Prostate gland (tissue), 2 donors: ENCODE results near the gene CSAD. TPM values are rescaled to one million over a fixed set of nuclear protein-coding genes. Genes with fewer than 3 reads are reported as not detected.
A peak's percentile ranks its signal among the peaks of the same experiment; 100 is the strongest.

ENCODE experiments used
- DNase-seq: peaks from one replicate; pipeline ENCODE4 v3.0.0-alpha.2; 2019; ENCODE audit warnings: low spot score
- H3K27ac ChIP-seq, 2 donors: fragments of 200-600 bp; sonication (generic); 2 replicates each; pipeline ENCODE4 v1.5.1; 2017 to 2019
- H3K27me3 ChIP-seq: fragments of 200-600 bp; sonication (generic); replicated peaks from 2 replicates; pipeline ENCODE4 v1.5.1; 2019; ENCODE audit not compliant: insufficient read depth
- H3K36me3 ChIP-seq, 2 donors: fragments of 200-600 bp; sonication (generic); 1 replicate in 1 of 2; 2 replicates in 1 of 2; pipeline versions ENCODE4 v1.5.1 to v1.8.1; 2017 to 2019
- H3K4me1 ChIP-seq: fragments of 200-600 bp; sonication (generic); replicated peaks from 2 replicates; pipeline ENCODE4 v1.5.1; 2019
- H3K4me3 ChIP-seq, 2 donors: fragments of 200-600 bp; sonication (generic); 2 replicates each; pipeline ENCODE4 v1.5.1; 2017 to 2019
- H3K9me3 ChIP-seq: fragments of 200-600 bp; sonication (generic); 2 replicates; pipeline ENCODE4 v1.5.1; 2017
- POLR2A ChIP-seq: fragments of 450-650 bp; IDR thresholded peaks from one replicate; pipeline ENCODE4 v1.6.1; 2016; ENCODE audit warnings: antibody characterized with exemption, mild to moderate bottlenecking
- POLR2AphosphoS5 ChIP-seq: sonication (generic); formaldehyde crosslinking; IDR thresholded peaks from one replicate; pipeline ENCODE4 v1.6.1; 2017; ENCODE audit warnings: antibody characterized with exemption
- WGBS: methylation state at CpG from one replicate; pipeline ENCODE4 v1.1.5; 2018; 5-methylcytosine and 5-hydroxymethylcytosine counted together
- intact Hi-C: fragments of 100-400 bp; cut with DNase I; formaldehyde crosslinking; loops from one replicate; pipeline ENCODE4 v1.14.2; 2022
- total RNA-seq, 2 donors: library from RNA; depleted of rRNA; stranded (reverse); fragments of >200 nt; gene quantifications; one replicate each; pipeline ENCODE4 v1.1.0, GENCODE V29; 2016
- TF ChIP-seq, protein P1 (sequence below), 4 experiments: fragments of 200-600 bp in 2 of 4; fragments of 450-650 bp in 2 of 4; sonication (generic) in 2 of 4; IDR thresholded peaks; 1 replicate in 3 of 4; 2 replicates in 1 of 4; pipeline ENCODE4 v1.5.1; 2016 to 2019; ENCODE audit warnings: antibody characterized with exemption in 4 of 4, mild to moderate bottlenecking in 2 of 4, moderate library complexity in 2 of 4

Gene CSAD
- total RNA-seq, 2 donors from 2014 or later: 30.8 to 92.5 TPM

DNA sequence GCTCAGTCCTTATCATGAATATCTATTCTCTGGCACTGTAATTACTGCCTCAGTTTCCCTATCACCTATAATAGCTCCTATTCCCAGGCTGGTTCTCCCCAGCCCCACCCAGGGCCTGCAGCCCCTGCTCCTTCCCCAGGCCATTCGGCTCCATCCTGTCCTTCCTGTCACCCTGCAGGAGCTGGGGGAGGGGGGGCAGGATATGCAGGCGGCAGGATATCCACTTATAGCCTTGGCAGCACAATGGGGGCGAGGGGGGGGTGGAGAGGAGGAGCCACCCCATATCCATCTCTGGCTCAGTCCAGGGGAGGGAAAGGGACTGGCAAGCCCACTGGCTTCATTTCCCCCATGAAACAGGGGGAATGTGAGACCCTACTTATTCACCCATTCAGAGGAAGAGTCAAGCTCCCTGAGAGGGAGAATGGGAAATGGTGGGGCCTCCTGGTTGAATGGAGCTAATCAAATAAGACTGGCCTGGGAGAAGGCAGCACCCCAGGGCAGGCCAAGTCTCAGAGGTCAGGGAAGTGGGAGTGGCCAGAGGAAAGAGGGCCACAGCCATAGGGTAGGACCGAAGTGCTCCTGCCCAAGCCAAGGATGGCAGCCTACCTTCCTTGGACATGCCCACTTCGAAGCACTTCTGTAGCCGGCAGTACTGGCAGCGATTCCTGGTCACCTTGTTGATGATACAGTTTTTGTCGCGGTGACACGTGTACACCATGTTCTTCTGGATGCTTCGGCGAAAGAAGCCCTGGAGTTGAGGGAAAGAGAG, 34.1 kb upstream of the CSAD start:
- Histone ChIP-seq H3K4me1 (peaks cover 17% of the 10 kb centered on the region), H3K27me3 (no peaks in the 10 kb centered on the region), H3K27ac (peak overlapping the region in 1 of 2 donors; percentile 26), H3K4me3 (no peak overlapping the region), H3K36me3 (peaks cover 6 to 14% of the 10 kb centered on the region in 2 donors), H3K9me3 (no peaks in the 10 kb centered on the region)
- WGBS: 60% methylated on average over 12 of the region's 12 CpGs
- TF ChIP-seq, protein P1, sequence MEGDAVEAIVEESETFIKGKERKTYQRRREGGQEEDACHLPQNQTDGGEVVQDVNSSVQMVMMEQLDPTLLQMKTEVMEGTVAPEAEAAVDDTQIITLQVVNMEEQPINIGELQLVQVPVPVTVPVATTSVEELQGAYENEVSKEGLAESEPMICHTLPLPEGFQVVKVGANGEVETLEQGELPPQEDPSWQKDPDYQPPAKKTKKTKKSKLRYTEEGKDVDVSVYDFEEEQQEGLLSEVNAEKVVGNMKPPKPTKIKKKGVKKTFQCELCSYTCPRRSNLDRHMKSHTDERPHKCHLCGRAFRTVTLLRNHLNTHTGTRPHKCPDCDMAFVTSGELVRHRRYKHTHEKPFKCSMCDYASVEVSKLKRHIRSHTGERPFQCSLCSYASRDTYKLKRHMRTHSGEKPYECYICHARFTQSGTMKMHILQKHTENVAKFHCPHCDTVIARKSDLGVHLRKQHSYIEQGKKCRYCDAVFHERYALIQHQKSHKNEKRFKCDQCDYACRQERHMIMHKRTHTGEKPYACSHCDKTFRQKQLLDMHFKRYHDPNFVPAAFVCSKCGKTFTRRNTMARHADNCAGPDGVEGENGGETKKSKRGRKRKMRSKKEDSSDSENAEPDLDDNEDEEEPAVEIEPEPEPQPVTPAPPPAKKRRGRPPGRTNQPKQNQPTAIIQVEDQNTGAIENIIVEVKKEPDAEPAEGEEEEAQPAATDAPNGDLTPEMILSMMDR (IDR thresholded peaks at IDR 0.05): no peak
- TF ChIP-seq POLR2A (no peak), POLR2AphosphoS5 (no peak)
- no peak for DNase-seq
- intact Hi-C loops: loop anchor here (2.0 kb wide), 1 partner anchor 72 kb away; no protein-coding TSS in a partner anchor

DNA sequence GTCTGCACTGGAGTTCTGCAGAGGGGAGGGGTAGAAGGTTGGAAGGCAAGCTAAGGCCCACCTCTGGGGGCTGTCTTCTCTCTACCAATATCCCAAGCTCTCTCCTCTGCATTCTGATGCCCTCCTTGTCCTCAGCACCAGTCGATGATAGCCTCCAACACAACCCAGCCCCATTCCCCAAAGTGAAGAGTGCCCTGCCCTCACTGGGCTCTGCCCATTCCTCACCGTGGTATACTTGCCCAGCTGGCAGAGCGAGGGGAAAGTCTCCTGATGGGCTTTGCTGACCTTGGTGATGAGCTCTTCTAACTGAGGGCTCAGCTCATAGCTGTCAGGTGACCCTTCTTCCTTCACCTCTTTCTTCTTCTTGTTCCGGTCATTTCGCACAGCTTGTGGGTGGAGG, 33.5 kb upstream of the CSAD start:
- intact Hi-C loops: loop anchor here (2.0 kb wide), 1 partner anchor 73 kb away; no protein-coding TSS in a partner anchor
- Histone ChIP-seq H3K9me3 (no peaks in the 10 kb centered on the region), H3K4me3 (no peak overlapping the region), H3K36me3 (peaks cover 6 to 14% of the 10 kb centered on the region in 2 donors), H3K27me3 (no peaks in the 10 kb centered on the region), H3K4me1 (peaks cover 17% of the 10 kb centered on the region), H3K27ac (no peak overlapping the region)
- DNase-seq: no peak
- TF ChIP-seq, protein P1 (IDR thresholded peaks at IDR 0.05): no peak
- TF ChIP-seq POLR2AphosphoS5 (no peak), POLR2A (no peak)
- WGBS: 75% methylated on average over 5 of the region's 5 CpGs

DNA sequence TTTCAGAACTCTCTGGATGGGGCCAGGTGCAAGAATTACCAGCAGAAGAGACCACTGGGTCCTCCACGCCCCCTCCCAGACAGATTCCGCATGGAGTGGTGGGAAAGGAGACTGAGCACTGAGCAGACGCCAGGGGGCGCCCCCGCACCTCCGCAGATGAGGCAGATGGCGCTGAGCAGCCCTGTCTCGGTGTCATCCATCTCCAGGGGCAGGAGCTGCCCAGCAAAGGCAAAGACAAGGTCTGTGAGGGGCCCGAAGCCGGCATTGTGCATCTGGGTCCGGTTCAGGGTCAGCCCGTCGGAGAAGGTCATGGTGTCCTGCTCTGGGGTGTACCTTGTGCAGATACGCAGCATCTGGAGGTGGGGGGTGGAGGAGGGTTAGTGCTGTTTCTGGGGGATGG, 32.6 kb upstream of the CSAD start:
- WGBS: 22% methylated on average over 8 of the region's 14 CpGs
- no peaks in the 10 kb centered on the region for H3K27me3 ChIP-seq
- no peak overlapping the region for H3K4me3 ChIP-seq
- intact Hi-C loops: loop anchor here (2.0 kb wide), 1 partner anchor 37 kb away; no protein-coding TSS in a partner anchor
- peak; percentile 78 for DNase-seq
- TF ChIP-seq, protein P1 (IDR thresholded peaks at IDR 0.05): peak; percentile 83 to 98 (median 96)
- TF ChIP-seq POLR2A (no peak), POLR2AphosphoS5 (peak; percentile 59)
- peaks cover 6 to 14% of the 10 kb centered on the region in 2 donors for H3K36me3 ChIP-seq
- H3K27ac ChIP-seq: no peak overlapping the region
- H3K4me1 ChIP-seq: peaks cover 16% of the 10 kb centered on the region
- no peaks in the 10 kb centered on the region for H3K9me3 ChIP-seq

DNA sequence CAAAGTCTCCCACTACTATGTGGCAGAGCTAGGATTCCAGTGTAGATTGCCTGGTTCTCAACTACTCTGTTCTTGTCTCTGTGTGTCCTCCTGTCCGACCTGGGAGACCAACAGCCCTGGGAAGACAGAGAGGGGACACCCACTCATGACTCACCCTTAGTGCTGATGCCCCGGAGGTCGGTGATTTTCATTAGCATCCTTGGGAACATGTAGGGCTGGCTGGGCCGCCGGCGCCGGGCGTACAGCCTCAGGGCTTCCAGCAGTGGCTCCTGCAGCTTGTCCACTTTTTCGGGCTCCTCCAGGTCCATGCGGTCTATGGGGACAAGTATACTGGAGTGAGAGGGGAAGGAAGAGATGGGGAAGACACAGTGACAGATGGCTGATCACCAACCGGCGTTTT, 32.2 kb upstream of the CSAD start:
- Histone ChIP-seq H3K9me3 (no peaks in the 10 kb centered on the region), H3K27ac (no peak overlapping the region), H3K4me3 (no peak overlapping the region), H3K27me3 (no peaks in the 10 kb centered on the region), H3K36me3 (peaks cover 6 to 14% of the 10 kb centered on the region in 2 donors), H3K4me1 (peaks cover 12% of the 10 kb centered on the region)
- 64% methylated on average over 12 of the region's 12 CpGs for WGBS
- intact Hi-C loops: loop anchor here (2.0 kb wide), 1 partner anchor 38 kb away; no protein-coding TSS in a partner anchor
- no peak for DNase-seq
- TF ChIP-seq POLR2A: no peak
- TF ChIP-seq, protein P1 (IDR thresholded peaks at IDR 0.05): no peak
- no peak for TF ChIP-seq POLR2AphosphoS5
